Large intestine (tissue), 3 donors: Measurements from ENCODE around the gene KIF18A. TPM values are rescaled to one million over a fixed set of nuclear protein-coding genes. Genes with fewer than 3 reads are reported as not detected.

ENCODE experiments used
- DNase-seq, 2 donors: peaks; one replicate each; pipeline versions ENCODE4 v3.0.0 to v3.0.0-alpha.2; 2013
- H3K27ac ChIP-seq: one replicate; pipeline ENCODE4 v1.5.1; 2013; ENCODE audit warnings: low read length
- H3K27me3 ChIP-seq: 2 replicates; pipeline ENCODE4 v1.6.1; 2013; ENCODE audit warnings: low read length; ENCODE audit not compliant: control insufficient read depth, insufficient read depth
- H3K36me3 ChIP-seq: 2 replicates; pipeline ENCODE4 v1.6.1; 2013; ENCODE audit warnings: low read length; ENCODE audit not compliant: control insufficient read depth, insufficient read depth
- H3K4me1 ChIP-seq: one replicate; pipeline ENCODE4 v1.6.1; 2013; ENCODE audit warnings: low read length; ENCODE audit not compliant: control insufficient read depth, insufficient read depth
- H3K4me3 ChIP-seq: one replicate; pipeline ENCODE4 v1.5.1; 2013; ENCODE audit warnings: low read length
- H3K9me3 ChIP-seq: one replicate; pipeline ENCODE4 v1.6.1; 2013; ENCODE audit warnings: mild to moderate bottlenecking, low read depth, low read length, moderate library complexity; ENCODE audit not compliant: control insufficient read depth
- WGBS: methylation state at CpG from one replicate; pipeline ENCODE4 v1.1.5; 2013; ENCODE audit warnings: low lambda C conversion rate; ENCODE audit not compliant: insufficient coverage; 5-methylcytosine and 5-hydroxymethylcytosine counted together
- polyA plus RNA-seq: library from polyadenylated mRNA; unstranded; fragments of 120-200 nt; gene quantifications from one replicate; pipeline ENCODE4 v1.2.1, GENCODE V29; 2013

Gene KIF18A
- polyA plus RNA-seq, 1 donor: 5.2 TPM

GRCh38 chr11:28003615-28004014, 104.3 kb downstream of the KIF18A start:
- Histone ChIP-seq H3K4me1 (no peaks in the 10 kb centered on the region), H3K4me3 (no peak overlapping the region), H3K27ac (no peak overlapping the region), H3K36me3 (no peaks in the 10 kb centered on the region), H3K27me3 (no peaks in the 10 kb centered on the region), H3K9me3 (peaks cover 11% of the 10 kb centered on the region)
- DNase-seq: no peak

- Histone ChIP-seq H3K9me3 (peaks cover 11% of the 10 kb centered on the region), H3K36me3 (no peaks in the 10 kb centered on the region), H3K27ac (no peak overlapping the region), H3K4me3 (no peak overlapping the region), H3K27me3 (no peaks in the 10 kb centered on the region), H3K4me1 (no peaks in the 10 kb centered on the region)
- DNase-seq: no peak
Observed at GRCh38 chr11:27998552-27998951, 109.4 kb downstream of the KIF18A start.

- H3K27me3 ChIP-seq: no peaks in the 10 kb centered on the region
- H3K27ac ChIP-seq: no peak overlapping the region
- WGBS: 100% methylated on average over 1 of the region's 2 CpGs
- H3K4me3 ChIP-seq: no peak overlapping the region
- peaks cover 9% of the 10 kb centered on the region for H3K9me3 ChIP-seq
- H3K36me3 ChIP-seq: no peaks in the 10 kb centered on the region
- no peaks in the 10 kb centered on the region for H3K4me1 ChIP-seq
- DNase-seq: no peak
Observed at GRCh38 chr11:27997344-27997743, 110.6 kb downstream of the KIF18A start.

GRCh38 chr11:27996066-27996465, 111.9 kb downstream of the KIF18A start:
- Histone ChIP-seq H3K27me3 (no peaks in the 10 kb centered on the region), H3K27ac (no peak overlapping the region), H3K36me3 (no peaks in the 10 kb centered on the region), H3K9me3 (peaks cover 4% of the 10 kb centered on the region), H3K4me1 (no peaks in the 10 kb centered on the region), H3K4me3 (no peak overlapping the region)
- whole genome bisulfite sequencing: no CpG with 5 or more reads among the region's 2 CpGs
- DNase-seq: no peak

- no peaks in the 10 kb centered on the region for H3K36me3 ChIP-seq
- no peak overlapping the region for H3K27ac ChIP-seq
- no peaks in the 10 kb centered on the region for H3K4me1 ChIP-seq
Observed at GRCh38 chr11:27995083-27995482, 112.9 kb downstream of the KIF18A start.

GRCh38 chr11:27991736-27992135, 116.2 kb downstream of the KIF18A start:
- Histone ChIP-seq H3K4me3 (no peak overlapping the region), H3K9me3 (no peaks in the 10 kb centered on the region), H3K27me3 (no peaks in the 10 kb centered on the region), H3K4me1 (no peaks in the 10 kb centered on the region), H3K27ac (no peak overlapping the region), H3K36me3 (no peaks in the 10 kb centered on the region)
- no peak for DNase-seq
- no CpG with 5 or more reads among the region's 1 CpG for WGBS

More at GRCh38 chr11:27995083-27995482, 112.9 kb downstream of the KIF18A start:
- H3K9me3 ChIP-seq: peaks cover 4% of the 10 kb centered on the region
- no peak for DNase-seq
- H3K27me3 ChIP-seq: no peaks in the 10 kb centered on the region
- no peak overlapping the region for H3K4me3 ChIP-seq
- 100% methylated on average over 1 of the region's 3 CpGs for WGBS

GRCh38 chr11:27977527-27977926, 130.4 kb downstream of the KIF18A start:
- Histone ChIP-seq H3K36me3 (no peaks in the 10 kb centered on the region), H3K4me1 (no peaks in the 10 kb centered on the region), H3K9me3 (no peaks in the 10 kb centered on the region), H3K27ac (no peak overlapping the region), H3K27me3 (no peaks in the 10 kb centered on the region), H3K4me3 (no peak overlapping the region)
- DNase-seq: no peak
- no CpG with 5 or more reads among the region's 2 CpGs for WGBS

- Histone ChIP-seq H3K27me3 (no peaks in the 10 kb centered on the region), H3K36me3 (no peaks in the 10 kb centered on the region), H3K4me3 (no peak overlapping the region), H3K27ac (no peak overlapping the region), H3K9me3 (no peaks in the 10 kb centered on the region), H3K4me1 (no peaks in the 10 kb centered on the region)
- DNase-seq: no peak
- WGBS: no CpG with 5 or more reads among the region's 3 CpGs
Observed at GRCh38 chr11:27977031-27977430, 130.9 kb downstream of the KIF18A start.

GRCh38 chr11:27976262-27976661, 131.7 kb downstream of the KIF18A start:
- Histone ChIP-seq H3K4me1 (no peaks in the 10 kb centered on the region), H3K27ac (no peak overlapping the region), H3K36me3 (no peaks in the 10 kb centered on the region), H3K9me3 (no peaks in the 10 kb centered on the region), H3K4me3 (no peak overlapping the region), H3K27me3 (no peaks in the 10 kb centered on the region)
- 80% methylated on average over 2 of the region's 4 CpGs for WGBS
- DNase-seq: no peak

- H3K36me3 ChIP-seq: no peaks in the 10 kb centered on the region
- WGBS: 100% methylated on average over 1 of the region's 4 CpGs
- no peaks in the 10 kb centered on the region for H3K27me3 ChIP-seq
- H3K4me1 ChIP-seq: no peaks in the 10 kb centered on the region
- DNase-seq: no peak
- H3K9me3 ChIP-seq: no peaks in the 10 kb centered on the region
- H3K27ac ChIP-seq: no peak overlapping the region
- no peak overlapping the region for H3K4me3 ChIP-seq
Observed at GRCh38 chr11:27973851-27974536, 134.0 kb downstream of the KIF18A start.

GRCh38 chr11:27972522-27973170, 135.3 kb downstream of the KIF18A start:
- Histone ChIP-seq H3K27me3 (no peaks in the 10 kb centered on the region), H3K9me3 (no peaks in the 10 kb centered on the region), H3K36me3 (no peaks in the 10 kb centered on the region), H3K4me3 (no peak overlapping the region), H3K4me1 (no peaks in the 10 kb centered on the region), H3K27ac (no peak overlapping the region)
- DNase-seq: no peak
- WGBS: no CpG with 5 or more reads among the region's 5 CpGs
